Caco-2 (cell line): ENCODE data around the gene CD1B. TPM values are rescaled to one million over a fixed set of nuclear protein-coding genes. Genes with fewer than 3 reads are reported as not detected.

Experiments
- BruUV-seq: library from RNA; stranded (reverse); fragments of 400-500 nt; replicated peaks from 2 replicates; lab custom pipeline; 2021; lab: Mats Ljungman, UMichigan
- CTCF ChIA-PET: fragments of 300-600 bp; sonication (Branson Sonifier 250); formaldehyde crosslinking; loops from one replicate; lab custom pipeline; 2022; ENCODE audit warnings: antibody characterized with exemption; lab: Charles Lee
- POLR2A ChIA-PET: fragments of 300-600 bp; sonication (Branson Sonifier 250); formaldehyde crosslinking; loops from one replicate; lab custom pipeline; 2022; ENCODE audit warnings: antibody characterized with exemption; lab: Charles Lee
- DNase-seq, 2 experiments: peaks; one replicate each; pipeline versions ENCODE4 v3.0.0 to v3.0.0-alpha.2; 2020 to 2022
- H3K27me3 ChIP-seq: replicated peaks from 2 replicates; pipeline ENCODE4 v1.6.0; 2011; ENCODE audit warnings: low read length; ENCODE audit not compliant: control insufficient read depth, insufficient read depth
- H3K36me3 ChIP-seq: 2 replicates; pipeline ENCODE4 v1.5.1; 2011; ENCODE audit warnings: low read length; ENCODE audit not compliant: control insufficient read depth, insufficient read depth
- H3K4me1 ChIP-seq: fragments of 250-450 bp; sonication (Bioruptor Pico); 2 replicates; pipeline ENCODE4 v1.5.1; 2020; ENCODE audit warnings: mild to moderate bottlenecking
- H3K4me3 ChIP-seq: 2 replicates; pipeline ENCODE4 v1.5.1; 2011; ENCODE audit warnings: low read depth, mild to moderate bottlenecking, control low read depth, low read length
- H3K9me3 ChIP-seq: fragments of 250-450 bp; sonication (Bioruptor Pico); 2 replicates; pipeline ENCODE4 v1.5.1; 2020; ENCODE audit warnings: mild to moderate bottlenecking, moderate library complexity
- H3K27ac Mint-ChIP-seq: one replicate; pipeline ENCODE4 v1.8.0; 2022; ENCODE audit warnings: mixed read lengths; ENCODE audit not compliant: unreplicated experiment
- H3K27me3 Mint-ChIP-seq: one replicate; pipeline ENCODE4 v1.8.0; 2022; ENCODE audit warnings: mixed read lengths; ENCODE audit not compliant: insufficient read depth, unreplicated experiment
- H3K36me3 Mint-ChIP-seq: one replicate; pipeline ENCODE4 v1.8.0; 2022; ENCODE audit warnings: mild to moderate bottlenecking, mixed read lengths; ENCODE audit not compliant: insufficient read depth, unreplicated experiment
- H3K4me1 Mint-ChIP-seq: one replicate; pipeline ENCODE4 v1.8.0; 2022; ENCODE audit warnings: low read depth, mixed read lengths; ENCODE audit not compliant: unreplicated experiment
- H3K4me3 Mint-ChIP-seq: one replicate; pipeline ENCODE4 v1.8.0; 2022; ENCODE audit warnings: mild to moderate bottlenecking, moderate library complexity, mixed read lengths; ENCODE audit not compliant: unreplicated experiment
- H3K9me3 Mint-ChIP-seq: one replicate; pipeline ENCODE4 v1.8.0; 2022; ENCODE audit warnings: mixed read lengths; ENCODE audit not compliant: unreplicated experiment
- intact Hi-C: fragments of 100-400 bp; cut with micrococcal nuclease; formaldehyde crosslinking; loops from one replicate; pipeline ENCODE4 v1.10.0; 2022; ENCODE audit not compliant: unreplicated experiment
- total RNA-seq: library from RNA; stranded (reverse); gene quantifications from 2 replicates; pipeline ENCODE4 v1.2.3, GENCODE V29; 2022
- TF ChIP-seq, protein P1 (sequence below), 2 experiments: fragments of 200-600 bp in 1 of 2; IDR thresholded peaks; 1 replicate in 1 of 2; 2 replicates in 1 of 2; pipeline versions ENCODE4 v1.5.1 to v1.8.0; 2011 to 2022; ENCODE audit warnings: antibody characterized with exemption in 1 of 2, control low read depth in 1 of 2, inconsistent platforms in 1 of 2, low read depth in 1 of 2, low read length in 1 of 2, mild to moderate bottlenecking in 1 of 2, moderate library complexity in 1 of 2; ENCODE audit not compliant: insufficient read depth in 1 of 2, severe bottlenecking in 1 of 2, unreplicated experiment in 1 of 2

CD1B gene
- total RNA-seq, 1 experiment from 2014 or later = not detected

DNA sequence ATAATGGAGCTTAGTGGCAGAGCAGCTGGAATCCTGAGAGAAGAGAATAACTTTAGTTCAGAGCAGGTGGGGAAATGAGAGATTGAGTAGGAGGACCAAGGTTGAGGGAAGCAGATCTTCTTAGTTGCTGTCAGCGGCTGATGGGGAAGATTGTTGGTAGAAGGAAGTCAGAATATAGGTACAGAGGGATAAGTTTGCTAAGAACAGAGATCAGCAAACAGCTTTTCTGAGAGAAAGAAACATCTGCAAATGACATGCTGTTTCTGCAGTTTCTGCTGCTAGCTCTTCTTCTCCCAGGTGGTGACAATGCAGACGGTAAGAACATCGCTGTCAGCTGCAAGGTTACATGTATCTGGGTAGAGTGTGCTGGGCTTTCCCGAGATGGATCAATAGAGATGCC lies 41.5 kb downstream of the CD1B start, which contains the start of gene CD1C:
CD1C (plus strand) TSS at position 113 of the 400 bp plus-strand sequence; CDS start at position 255, 142 bp downstream.
- intact Hi-C loops = no loop called here
- no peak within 1 kb of the TSS for H3K27ac Mint-ChIP-seq
- TF ChIP-seq, protein P1, sequence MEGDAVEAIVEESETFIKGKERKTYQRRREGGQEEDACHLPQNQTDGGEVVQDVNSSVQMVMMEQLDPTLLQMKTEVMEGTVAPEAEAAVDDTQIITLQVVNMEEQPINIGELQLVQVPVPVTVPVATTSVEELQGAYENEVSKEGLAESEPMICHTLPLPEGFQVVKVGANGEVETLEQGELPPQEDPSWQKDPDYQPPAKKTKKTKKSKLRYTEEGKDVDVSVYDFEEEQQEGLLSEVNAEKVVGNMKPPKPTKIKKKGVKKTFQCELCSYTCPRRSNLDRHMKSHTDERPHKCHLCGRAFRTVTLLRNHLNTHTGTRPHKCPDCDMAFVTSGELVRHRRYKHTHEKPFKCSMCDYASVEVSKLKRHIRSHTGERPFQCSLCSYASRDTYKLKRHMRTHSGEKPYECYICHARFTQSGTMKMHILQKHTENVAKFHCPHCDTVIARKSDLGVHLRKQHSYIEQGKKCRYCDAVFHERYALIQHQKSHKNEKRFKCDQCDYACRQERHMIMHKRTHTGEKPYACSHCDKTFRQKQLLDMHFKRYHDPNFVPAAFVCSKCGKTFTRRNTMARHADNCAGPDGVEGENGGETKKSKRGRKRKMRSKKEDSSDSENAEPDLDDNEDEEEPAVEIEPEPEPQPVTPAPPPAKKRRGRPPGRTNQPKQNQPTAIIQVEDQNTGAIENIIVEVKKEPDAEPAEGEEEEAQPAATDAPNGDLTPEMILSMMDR (IDR thresholded peaks at IDR 0.05; ENCODE audit: insufficient read depth in 1 of 2, low read depth in 1 of 2, low read length in 1 of 2, severe bottlenecking in 1 of 2, unreplicated experiment in 1 of 2) = no peak
- H3K27me3 Mint-ChIP-seq = no peaks in the 10 kb centered on the region
- no peak for DNase-seq
- POLR2A ChIA-PET = no interaction called here
- H3K4me1 Mint-ChIP-seq = no peaks in the 10 kb centered on the region
- H3K4me3 Mint-ChIP-seq = no peak within 1 kb of the TSS
- no peaks in the 10 kb centered on the region for H3K9me3 Mint-ChIP-seq
- no peaks in the 10 kb centered on the region for H3K36me3 Mint-ChIP-seq
- Histone ChIP-seq H3K27me3 (no peaks in the 10 kb centered on the region), H3K9me3 (no peaks in the 10 kb centered on the region), H3K4me1 (no peaks in the 10 kb centered on the region), H3K36me3 (no peaks in the 10 kb centered on the region), H3K4me3 (no peak within 1 kb of the TSS)
- no TSS peak for BruUV-seq
- CTCF ChIA-PET = no interaction called here

DNA sequence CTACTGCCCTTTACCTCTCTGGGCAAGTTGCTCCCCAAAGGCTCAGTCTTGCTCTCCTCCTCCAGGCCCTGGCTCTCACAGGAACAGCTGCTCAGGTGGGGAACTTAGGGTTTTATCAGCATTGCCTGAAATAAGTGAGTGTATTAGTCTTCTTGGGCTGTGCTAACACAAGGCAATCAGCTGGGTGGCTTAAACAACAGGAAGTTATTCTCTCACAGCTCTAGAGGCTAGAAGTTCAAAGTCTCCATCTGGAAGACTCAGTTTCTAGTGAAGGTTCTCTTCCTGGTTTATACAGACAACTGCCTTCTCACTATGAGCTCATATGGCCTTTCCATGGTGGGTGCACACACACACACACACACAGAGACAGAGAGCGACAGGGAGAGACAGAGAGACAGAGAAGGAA lies 44.4 kb downstream of the CD1B start:
- Histone ChIP-seq H3K4me1 (no peaks in the 10 kb centered on the region), H3K36me3 (no peaks in the 10 kb centered on the region), H3K9me3 (no peaks in the 10 kb centered on the region), H3K4me3 (no peak overlapping the region), H3K27me3 (no peaks in the 10 kb centered on the region)
- TF ChIP-seq, protein P1 (IDR thresholded peaks at IDR 0.05; ENCODE audit: insufficient read depth in 1 of 2, low read depth in 1 of 2, low read length in 1 of 2, severe bottlenecking in 1 of 2, unreplicated experiment in 1 of 2) = no peak
- intact Hi-C loops = no loop called here
- no peak for DNase-seq
- ChIA-PET POLR2A (no interaction called here), CTCF (no interaction called here)
- no peaks in the 10 kb centered on the region for H3K9me3 Mint-ChIP-seq
- BruUV-seq = no TSS peak
- no peaks in the 10 kb centered on the region for H3K27me3 Mint-ChIP-seq
- H3K4me3 Mint-ChIP-seq = no peak overlapping the region
- no peaks in the 10 kb centered on the region for H3K4me1 Mint-ChIP-seq
- H3K27ac Mint-ChIP-seq = no peak overlapping the region
- no peaks in the 10 kb centered on the region for H3K36me3 Mint-ChIP-seq

DNA sequence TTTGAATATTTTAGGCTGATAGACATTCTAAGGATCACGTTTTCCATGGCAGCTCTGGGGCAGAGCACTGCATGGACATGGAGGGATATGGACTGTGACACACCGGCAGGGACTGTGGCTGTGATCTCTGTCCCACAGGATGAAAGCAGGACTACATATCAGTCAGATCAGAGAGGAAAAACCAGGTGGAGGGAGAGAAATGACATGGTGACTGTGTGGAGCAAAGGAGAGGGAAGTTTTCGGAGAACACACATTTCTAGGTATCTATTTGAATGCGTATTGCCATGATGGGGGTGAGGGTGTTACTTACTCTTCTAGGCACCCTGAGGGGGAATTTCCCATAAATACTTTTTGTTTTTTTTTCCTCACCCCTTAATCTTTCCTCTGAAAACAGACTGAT lies 44.8 kb downstream of the CD1B start:
- no peaks in the 10 kb centered on the region for H3K27me3 ChIP-seq
- intact Hi-C loops = no loop called here
- Mint-ChIP-seq H3K9me3 (no peaks in the 10 kb centered on the region), H3K36me3 (no peaks in the 10 kb centered on the region), H3K4me1 (no peaks in the 10 kb centered on the region), H3K4me3 (no peak overlapping the region), H3K27ac (no peak overlapping the region), H3K27me3 (no peaks in the 10 kb centered on the region)
- no peak overlapping the region for H3K4me3 ChIP-seq
- DNase-seq = no peak
- no TSS peak for BruUV-seq
- H3K36me3 ChIP-seq = no peaks in the 10 kb centered on the region
- POLR2A ChIA-PET = no interaction called here
- H3K4me1 ChIP-seq = no peaks in the 10 kb centered on the region
- TF ChIP-seq, protein P1 (IDR thresholded peaks at IDR 0.05; ENCODE audit: insufficient read depth in 1 of 2, low read depth in 1 of 2, low read length in 1 of 2, severe bottlenecking in 1 of 2, unreplicated experiment in 1 of 2) = no peak
- CTCF ChIA-PET = no interaction called here
- H3K9me3 ChIP-seq = no peaks in the 10 kb centered on the region
